ENCODE results near the gene INSL3.

GRCh38 chr19:17794412-17794730 lies 26.9 kb downstream of the INSL3 start:
- TF ChIP-seq, protein P1, sequence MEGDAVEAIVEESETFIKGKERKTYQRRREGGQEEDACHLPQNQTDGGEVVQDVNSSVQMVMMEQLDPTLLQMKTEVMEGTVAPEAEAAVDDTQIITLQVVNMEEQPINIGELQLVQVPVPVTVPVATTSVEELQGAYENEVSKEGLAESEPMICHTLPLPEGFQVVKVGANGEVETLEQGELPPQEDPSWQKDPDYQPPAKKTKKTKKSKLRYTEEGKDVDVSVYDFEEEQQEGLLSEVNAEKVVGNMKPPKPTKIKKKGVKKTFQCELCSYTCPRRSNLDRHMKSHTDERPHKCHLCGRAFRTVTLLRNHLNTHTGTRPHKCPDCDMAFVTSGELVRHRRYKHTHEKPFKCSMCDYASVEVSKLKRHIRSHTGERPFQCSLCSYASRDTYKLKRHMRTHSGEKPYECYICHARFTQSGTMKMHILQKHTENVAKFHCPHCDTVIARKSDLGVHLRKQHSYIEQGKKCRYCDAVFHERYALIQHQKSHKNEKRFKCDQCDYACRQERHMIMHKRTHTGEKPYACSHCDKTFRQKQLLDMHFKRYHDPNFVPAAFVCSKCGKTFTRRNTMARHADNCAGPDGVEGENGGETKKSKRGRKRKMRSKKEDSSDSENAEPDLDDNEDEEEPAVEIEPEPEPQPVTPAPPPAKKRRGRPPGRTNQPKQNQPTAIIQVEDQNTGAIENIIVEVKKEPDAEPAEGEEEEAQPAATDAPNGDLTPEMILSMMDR (IDR thresholded peaks at IDR 0.05 in 4 of 5, conservative IDR thresholded peaks at IDR 0.05 in 1 of 5) = no peak
- TF ChIP-seq POLR2A (IDR thresholded peaks at IDR 0.05) = no peak
